Fibroblast of skin of right biceps (primary cell): Measurements from ENCODE around the gene SON.
"Not testable (repeated sequence)": the region's sequence is repeated elsewhere in the genome, so short reads cannot be mapped to it uniquely, and the experiment has no call there.

Experiments
- DNase-seq: peaks from one replicate; pipeline ENCODE4 v3.0.0-alpha.2; 2013

The SON gene

GRCh38 chr21:33572350-33572749, 29.5 kb downstream of the SON start:
- DNase-seq: no peak

- not testable (repeated sequence) for DNase-seq
Measured at GRCh38 chr21:33576741-33577141, 33.9 kb downstream of the SON start.

- peak; percentile 65 for DNase-seq
Measured at GRCh38 chr21:33578214-33578613, 35.4 kb downstream of the SON start.

GRCh38 chr21:33578959-33579542, 36.2 kb downstream of the SON start:
- DNase-seq: peak; percentile 14

DNA sequence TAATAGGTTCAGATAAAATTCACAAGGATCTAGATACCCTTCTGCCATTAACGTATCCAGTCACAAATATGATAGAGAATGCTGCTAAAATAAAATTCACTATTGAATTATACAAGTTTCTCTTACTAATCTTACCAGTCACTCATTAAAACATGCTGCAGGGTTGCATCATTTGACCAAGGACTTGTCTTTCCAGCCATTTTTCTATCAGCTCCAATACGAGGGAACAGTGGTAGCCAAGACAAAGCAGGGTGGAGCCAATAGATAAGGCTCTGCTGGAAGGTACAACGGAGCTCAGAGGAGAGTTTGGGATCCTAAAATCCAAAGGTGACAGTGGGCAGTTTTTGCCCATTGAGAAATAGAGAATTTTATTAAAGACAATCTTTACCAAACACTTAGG, 41.6 kb downstream of the SON start:
- no peak for DNase-seq

- no peak for DNase-seq
Measured at GRCh38 chr21:33586927-33587326, 44.1 kb downstream of the SON start.

- peak; percentile 38 for DNase-seq
Measured at GRCh38 chr21:33587792-33588484, 45.1 kb downstream of the SON start.

- DNase-seq: peak; percentile 83
Measured at GRCh38 chr21:33588485-33589335, 45.9 kb downstream of the SON start, which contains the start of gene DONSON. TSS of gene DONSON (minus strand) at chr21:33588684. CDS start at chr21:33588641, 43 bp downstream.

- no peak for DNase-seq
Measured at GRCh38 chr21:33598051-33598450, 55.2 kb downstream of the SON start.

- DNase-seq: peak; percentile 8
Measured at GRCh38 chr21:33608559-33608958, 65.7 kb downstream of the SON start.

- no peak for DNase-seq
Measured at GRCh38 chr21:33611006-33611744, 68.3 kb downstream of the SON start.

- DNase-seq: not testable (repeated sequence)
Measured at GRCh38 chr21:33617565-33617964, 74.7 kb downstream of the SON start.

DNA sequence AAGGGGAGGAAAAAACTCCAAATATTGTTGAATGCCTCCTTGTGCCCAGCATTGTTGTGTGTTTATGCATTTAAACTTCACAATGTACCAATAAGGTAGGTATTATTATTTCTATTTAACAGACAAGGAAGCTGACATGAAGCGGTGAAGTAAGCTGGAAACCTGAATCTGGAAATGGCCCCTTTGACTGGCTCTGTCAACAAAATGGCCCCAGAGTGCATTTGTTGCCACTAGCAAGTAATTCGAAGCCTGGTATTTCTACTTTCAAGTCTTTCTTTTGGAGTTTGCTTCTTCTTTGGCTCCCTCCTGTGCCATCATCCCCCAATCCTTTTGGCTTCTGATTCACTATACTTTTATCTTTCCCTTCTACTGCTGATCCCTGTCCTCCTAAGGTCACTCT, 75.6 kb downstream of the SON start:
- no peak for DNase-seq

- DNase-seq: no peak
Measured at GRCh38 chr21:33619726-33620125, 76.9 kb downstream of the SON start.

DNA sequence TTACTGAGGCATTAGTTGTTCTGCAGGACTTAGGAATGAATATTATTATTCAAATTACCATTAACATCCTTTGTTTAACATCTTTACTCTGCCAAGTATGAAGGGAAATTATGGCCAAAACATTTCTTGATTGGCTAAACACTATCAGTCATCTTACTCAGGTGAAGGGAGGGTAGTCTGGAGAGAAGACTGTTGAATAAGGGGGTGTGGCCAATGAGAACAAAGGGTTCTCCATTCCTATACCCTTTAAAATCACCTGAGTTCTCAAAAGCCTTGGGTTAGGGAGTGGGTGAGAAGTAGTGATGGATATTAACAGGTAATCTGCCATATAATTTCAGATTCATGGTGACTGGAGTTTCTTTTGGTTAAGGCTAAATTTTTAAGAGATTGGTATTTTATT, 79.4 kb downstream of the SON start:
- DNase-seq: no peak

GRCh38 chr21:33626151-33626550, 83.3 kb downstream of the SON start:
- DNase-seq: not testable (repeated sequence)
